Measurements from ENCODE around the gene PRPH.

PRPH gene

GRCh38 chr12:49335118-49335954 lies 40.4 kb downstream of the PRPH start:
- Mint-ChIP-seq H3K4me1 (ENCODE audit: low read depth in 2 of 2) (peaks cover 15 to 22% of the 10 kb centered on the region in 2 donors), H3K9me3 (no peaks in the 10 kb centered on the region), H3K27ac (no peak overlapping the region), H3K27me3 (peaks cover 45 to 79% of the 10 kb centered on the region in 2 donors), H3K36me3 (ENCODE audit: insufficient read depth) (peaks cover 8% of the 10 kb centered on the region), H3K4me3 (peak overlapping the region; percentile 40 to 45)
- ATAC-seq (replicated peaks) (no peak), DNase-seq (no peak)

GRCh38 chr12:49335955-49336644 lies 41.2 kb downstream of the PRPH start:
- no peak for ATAC-seq (replicated peaks)
- DNase-seq = no peak
- Mint-ChIP-seq H3K27ac (no peak overlapping the region), H3K36me3 (ENCODE audit: insufficient read depth) (peaks cover 8% of the 10 kb centered on the region), H3K4me3 (peak overlapping the region in 1 of 2 donors; percentile 45), H3K9me3 (no peaks in the 10 kb centered on the region), H3K4me1 (ENCODE audit: low read depth in 2 of 2) (peaks cover 19 to 22% of the 10 kb centered on the region in 2 donors), H3K27me3 (peaks cover 45 to 85% of the 10 kb centered on the region in 2 donors)

GRCh38 chr12:49336645-49337584 lies 42.0 kb downstream of the PRPH start, which contains the start of gene C1QL4:
Gene C1QL4 (minus strand): TSS chr12:49337188. CDS start chr12:49336477, 711 bp downstream.
- Mint-ChIP-seq H3K27ac (no peak within 1 kb of the TSS), H3K9me3 (no peaks in the 10 kb centered on the region), H3K4me3 (peak within 1 kb of the TSS; percentile 67 to 72), H3K4me1 (ENCODE audit: low read depth in 2 of 2) (peaks cover 19 to 22% of the 10 kb centered on the region in 2 donors), H3K36me3 (ENCODE audit: insufficient read depth) (peaks cover 8% of the 10 kb centered on the region), H3K27me3 (peaks cover 45 to 79% of the 10 kb centered on the region in 2 donors)
- DNase-seq (peak; percentile 90 to 92 (median 91)), ATAC-seq (replicated peaks) (peak; percentile 95)

GRCh38 chr12:49338830-49339463 lies 44.0 kb downstream of the PRPH start:
- Mint-ChIP-seq H3K36me3 (ENCODE audit: insufficient read depth) (peaks cover 13% of the 10 kb centered on the region), H3K4me1 (ENCODE audit: low read depth in 2 of 2) (peaks cover 28 to 30% of the 10 kb centered on the region in 2 donors), H3K27ac (no peak overlapping the region), H3K27me3 (peaks cover 35 to 72% of the 10 kb centered on the region in 2 donors), H3K4me3 (no peak overlapping the region), H3K9me3 (no peaks in the 10 kb centered on the region)
- DNase-seq (no peak), ATAC-seq (replicated peaks) (no peak)

- no peaks in the 10 kb centered on the region for H3K9me3 Mint-ChIP-seq
- H3K4me1 Mint-ChIP-seq (ENCODE audit: low read depth in 2 of 2) = peaks cover 31 to 32% of the 10 kb centered on the region in 2 donors
- H3K4me3 Mint-ChIP-seq = no peak overlapping the region
- H3K27me3 Mint-ChIP-seq = peaks cover 31 to 67% of the 10 kb centered on the region in 2 donors
- H3K36me3 Mint-ChIP-seq (ENCODE audit: insufficient read depth) = peaks cover 13% of the 10 kb centered on the region
- H3K27ac Mint-ChIP-seq = no peak overlapping the region
- ATAC-seq (replicated peaks) (no peak), DNase-seq (no peak)
These were observed 44.5 kb downstream of the PRPH start for GRCh38 chr12:49339464-49339861.

- H3K27ac Mint-ChIP-seq = no peak overlapping the region
- peak overlapping the region; percentile 37 to 67 for H3K4me3 Mint-ChIP-seq
- H3K4me1 Mint-ChIP-seq (ENCODE audit: low read depth in 2 of 2) = peaks cover 31 to 32% of the 10 kb centered on the region in 2 donors
- H3K9me3 Mint-ChIP-seq = no peaks in the 10 kb centered on the region
- H3K27me3 Mint-ChIP-seq = peaks cover 23 to 59% of the 10 kb centered on the region in 2 donors
- no peak for DNase-seq
- peaks cover 11% of the 10 kb centered on the region for H3K36me3 Mint-ChIP-seq (ENCODE audit: insufficient read depth)
- ATAC-seq (replicated peaks) = no peak
These were observed 45.3 kb downstream of the PRPH start for GRCh38 chr12:49340095-49340870.

GRCh38 chr12:49340971-49341776 lies 46.2 kb downstream of the PRPH start:
- Mint-ChIP-seq H3K27ac (peak overlapping the region in 1 of 2 donors; percentile 82), H3K4me3 (peak overlapping the region; percentile 37 to 79), H3K9me3 (no peaks in the 10 kb centered on the region), H3K4me1 (ENCODE audit: low read depth in 2 of 2) (peaks cover 33 to 38% of the 10 kb centered on the region in 2 donors), H3K27me3 (peaks cover 23 to 61% of the 10 kb centered on the region in 2 donors), H3K36me3 (ENCODE audit: insufficient read depth) (peaks cover 9% of the 10 kb centered on the region)
- ATAC-seq (replicated peaks) (no peak), DNase-seq (no peak)

- ATAC-seq (replicated peaks) (no peak), DNase-seq (no peak)
- Mint-ChIP-seq H3K4me3 (peak overlapping the region; percentile 78 to 79), H3K27ac (peak overlapping the region in 1 of 2 donors; percentile 82), H3K27me3 (peaks cover 26 to 62% of the 10 kb centered on the region in 2 donors), H3K4me1 (ENCODE audit: low read depth in 2 of 2) (peaks cover 36 to 40% of the 10 kb centered on the region in 2 donors), H3K36me3 (ENCODE audit: insufficient read depth) (peaks cover 13% of the 10 kb centered on the region), H3K9me3 (no peaks in the 10 kb centered on the region)
These were observed 46.8 kb downstream of the PRPH start for GRCh38 chr12:49341777-49342065.

- Mint-ChIP-seq H3K4me3 (peak overlapping the region; percentile 78 to 79), H3K36me3 (ENCODE audit: insufficient read depth) (peaks cover 15% of the 10 kb centered on the region), H3K27me3 (peaks cover 26 to 62% of the 10 kb centered on the region in 2 donors), H3K27ac (no peak overlapping the region), H3K4me1 (ENCODE audit: low read depth in 2 of 2) (peaks cover 36 to 41% of the 10 kb centered on the region in 2 donors), H3K9me3 (no peaks in the 10 kb centered on the region)
- DNase-seq = peak; percentile 66 to 68 (median 67)
- peak; percentile 72 for ATAC-seq (replicated peaks)
These were observed 47.3 kb downstream of the PRPH start for GRCh38 chr12:49342066-49342913.

GRCh38 chr12:49342914-49343731 lies 48.2 kb downstream of the PRPH start:
- Mint-ChIP-seq H3K4me1 (ENCODE audit: low read depth in 2 of 2) (peaks cover 32 to 36% of the 10 kb centered on the region in 2 donors), H3K27ac (no peak overlapping the region), H3K4me3 (peak overlapping the region; percentile 78 to 79), H3K36me3 (ENCODE audit: insufficient read depth) (peaks cover 16% of the 10 kb centered on the region), H3K27me3 (peaks cover 26 to 62% of the 10 kb centered on the region in 2 donors), H3K9me3 (no peaks in the 10 kb centered on the region)
- DNase-seq (no peak), ATAC-seq (replicated peaks) (peak; percentile 18)
